Right forelimb (tissue), 1 donor: Measurements from ENCODE around the gene AGFG2.
"Not testable (repeated sequence)": the region's sequence is repeated elsewhere in the genome, so short reads cannot be mapped to it uniquely, and the experiment has no call there.

Experiments
- DNase-seq: peaks from one replicate; pipeline ENCODE4 v3.0.0-alpha.2; 2018

AGFG2 gene

DNA sequence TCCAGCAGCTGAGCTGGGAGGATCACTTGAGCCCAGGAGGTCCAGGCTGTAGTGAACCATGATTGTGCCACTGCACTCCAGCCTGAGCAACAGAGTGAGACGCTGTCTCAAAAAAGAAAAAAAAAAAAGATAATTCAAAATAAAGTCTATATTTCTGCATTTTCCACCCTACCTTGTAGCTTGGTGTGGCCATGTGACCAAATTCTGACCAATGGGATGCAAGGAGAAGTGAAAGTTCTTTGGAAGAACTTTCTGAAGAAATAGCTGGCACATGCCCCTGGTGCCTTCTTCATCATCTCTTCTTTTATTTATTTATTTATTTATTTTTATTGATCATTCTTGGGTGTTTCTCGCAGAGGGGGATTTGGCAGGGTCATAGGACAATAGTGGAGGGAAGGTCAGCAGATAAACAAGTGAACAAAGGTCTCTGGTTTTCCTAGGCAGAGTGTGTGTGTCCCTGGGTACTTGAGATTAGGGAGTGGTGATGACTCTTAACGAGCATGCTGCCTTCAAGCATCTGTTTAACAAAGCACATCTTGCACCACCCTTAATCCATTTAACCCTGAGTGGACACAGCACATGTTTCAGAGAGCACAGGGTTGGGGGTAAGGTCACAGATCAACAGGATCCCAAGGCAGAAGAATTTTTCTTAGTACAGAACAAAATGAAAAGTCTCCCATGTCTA lies 17.0 kb upstream of the AGFG2 start:
- DNase-seq = not testable (repeated sequence)

DNA sequence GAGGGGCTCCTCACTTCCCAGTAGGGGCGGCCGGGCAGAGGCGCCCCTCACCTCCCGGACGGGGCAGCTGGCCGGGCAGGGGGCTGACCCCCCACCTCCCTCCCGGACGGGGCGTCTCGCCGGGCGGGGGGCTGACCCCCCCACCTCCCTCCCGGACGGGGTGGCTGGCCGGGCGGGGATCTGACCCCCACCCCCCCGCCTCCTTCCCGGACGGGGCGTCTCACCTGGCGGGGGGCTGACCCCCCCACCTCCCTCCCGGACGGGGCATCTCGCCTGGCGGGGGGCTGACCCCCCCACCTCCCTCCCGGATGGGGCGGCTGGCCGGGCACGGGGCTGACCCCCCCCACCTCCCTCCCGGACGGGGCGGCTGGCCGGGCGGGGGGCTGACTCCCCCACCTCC lies 15.8 kb upstream of the AGFG2 start:
- DNase-seq = not testable (repeated sequence)

DNA sequence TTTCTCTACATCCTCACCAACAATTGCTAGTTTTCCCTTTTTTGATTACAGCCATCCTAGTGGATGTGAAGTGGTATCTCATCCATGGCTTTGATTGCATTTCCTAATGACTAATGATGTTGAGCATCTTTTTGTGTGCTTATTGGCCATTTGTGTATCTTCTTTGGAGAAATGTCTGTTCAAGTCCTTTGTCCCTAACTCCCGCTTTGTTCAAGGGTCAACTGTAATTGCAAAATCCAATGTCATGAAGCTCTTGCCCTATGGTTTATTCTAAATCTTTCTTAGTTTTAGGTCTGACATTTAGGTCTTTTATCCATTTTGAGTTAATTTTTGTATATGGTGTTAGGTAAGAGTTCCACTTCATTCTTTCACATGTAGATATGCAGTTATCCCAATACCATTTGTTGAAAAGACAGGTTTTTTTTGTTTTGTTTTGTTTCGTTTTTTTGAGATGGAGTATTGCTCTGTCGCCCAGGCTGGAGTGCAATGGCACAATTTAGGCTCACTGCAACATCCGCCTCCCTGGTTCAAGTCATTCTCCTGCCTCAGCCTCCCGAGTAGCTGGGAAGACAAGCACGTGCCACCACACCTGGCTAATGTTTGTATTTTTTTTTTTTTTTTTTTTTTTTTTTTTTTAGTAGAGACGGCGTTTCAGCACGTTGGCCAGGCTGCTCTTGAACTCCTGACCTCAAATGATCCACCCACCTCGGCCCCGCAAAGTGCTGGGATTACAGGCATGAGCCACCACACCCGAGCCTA lies 10.7 kb upstream of the AGFG2 start:
- DNase-seq = not testable (repeated sequence)

DNA sequence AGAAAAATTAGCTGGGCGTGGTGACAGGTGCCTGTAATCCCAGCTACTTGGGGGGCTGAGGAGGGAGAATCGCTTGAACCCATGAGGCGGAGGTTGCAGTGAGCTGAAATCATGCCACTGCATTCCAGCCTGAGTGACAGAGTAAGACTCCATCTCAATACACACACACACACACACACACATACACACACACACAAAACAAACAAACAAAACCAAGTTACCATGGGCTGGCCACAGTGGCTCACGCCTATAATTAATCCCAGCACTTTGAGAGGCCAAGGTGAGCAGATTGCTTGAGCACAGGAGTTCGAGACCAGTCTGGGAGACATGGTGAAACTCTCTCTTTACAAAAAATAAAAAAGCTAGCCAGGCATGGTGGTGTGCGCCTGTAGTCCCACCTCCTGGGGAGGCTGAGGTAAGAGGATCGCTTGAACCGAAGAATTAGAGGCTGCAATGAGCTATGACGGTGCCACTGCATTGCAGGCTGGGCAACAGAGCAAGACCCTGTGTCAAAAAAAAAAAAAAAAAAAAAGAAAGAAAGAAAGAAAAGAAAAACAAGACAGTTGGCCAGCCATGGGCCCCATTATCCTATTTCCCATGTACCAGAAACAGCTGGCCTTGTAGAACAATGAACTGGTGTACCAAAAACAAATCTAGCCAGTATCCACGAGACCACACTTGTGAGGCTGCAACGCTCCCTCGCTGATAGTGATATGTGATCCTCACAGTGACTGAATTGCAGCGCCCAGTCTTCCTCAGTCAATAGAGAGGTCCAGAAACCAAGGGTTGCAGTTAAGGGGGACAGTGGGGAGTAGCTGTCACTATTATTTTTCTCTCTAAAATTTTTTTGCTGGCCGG lies 6.6 kb upstream of the AGFG2 start:
- no peak for DNase-seq

DNA sequence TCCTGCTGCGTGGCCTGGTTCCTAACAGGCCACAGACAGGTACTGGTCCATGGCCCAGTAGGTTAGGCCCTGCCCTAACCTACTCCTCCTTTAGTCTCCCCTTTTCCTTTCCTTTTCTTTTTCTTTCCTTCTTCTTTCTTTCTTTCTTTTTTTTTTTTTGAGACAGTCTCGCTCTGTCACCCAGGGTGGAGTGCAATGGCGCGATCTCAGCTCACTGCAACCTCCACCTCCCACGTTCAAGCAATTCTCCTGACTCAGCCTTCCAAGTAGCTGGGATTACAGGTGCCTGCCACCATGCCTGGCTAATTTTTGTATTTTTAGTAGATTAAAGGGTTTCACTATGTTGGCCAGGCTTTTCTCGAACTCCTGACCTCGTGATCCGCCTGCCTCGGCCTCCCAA lies 3.0 kb upstream of the AGFG2 start:
- not testable (repeated sequence) for DNase-seq

DNA sequence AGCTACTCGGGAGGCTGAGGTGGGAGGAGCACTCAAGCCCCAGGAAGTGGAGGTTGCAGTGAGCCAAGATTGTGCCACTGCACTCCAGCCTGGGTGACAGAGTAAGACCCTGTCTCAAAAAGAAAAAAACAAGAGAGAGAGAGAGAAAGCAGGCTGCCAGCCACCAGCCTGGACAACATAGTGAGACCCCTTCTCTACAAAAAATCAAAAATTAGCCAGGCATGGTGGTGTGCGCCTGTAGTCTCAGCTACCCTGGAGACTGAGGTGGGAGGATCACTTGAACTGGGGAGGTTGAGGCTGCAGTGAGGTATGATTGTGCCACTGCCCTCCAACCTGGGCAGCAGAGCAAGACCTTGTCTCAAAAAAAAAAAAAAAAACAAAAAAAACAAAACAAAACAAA lies 2.3 kb upstream of the AGFG2 start:
- DNase-seq = not testable (repeated sequence)

DNA sequence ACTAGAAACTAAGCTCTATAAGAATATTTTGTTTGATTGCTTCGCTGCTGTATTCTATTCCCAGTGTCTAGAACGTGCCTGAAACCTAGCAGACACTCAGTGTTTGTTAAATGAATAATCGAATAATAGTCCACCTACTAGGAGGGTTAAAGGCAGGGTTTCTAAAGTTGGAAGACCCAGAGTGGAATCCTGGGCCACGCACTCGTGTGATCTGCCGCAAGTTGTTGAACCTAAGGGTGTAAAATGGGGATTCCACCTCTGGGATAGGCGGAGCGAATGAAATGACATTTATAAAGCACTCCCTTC lies 702 bp upstream of the AGFG2 start:
- DNase-seq = no peak

DNA sequence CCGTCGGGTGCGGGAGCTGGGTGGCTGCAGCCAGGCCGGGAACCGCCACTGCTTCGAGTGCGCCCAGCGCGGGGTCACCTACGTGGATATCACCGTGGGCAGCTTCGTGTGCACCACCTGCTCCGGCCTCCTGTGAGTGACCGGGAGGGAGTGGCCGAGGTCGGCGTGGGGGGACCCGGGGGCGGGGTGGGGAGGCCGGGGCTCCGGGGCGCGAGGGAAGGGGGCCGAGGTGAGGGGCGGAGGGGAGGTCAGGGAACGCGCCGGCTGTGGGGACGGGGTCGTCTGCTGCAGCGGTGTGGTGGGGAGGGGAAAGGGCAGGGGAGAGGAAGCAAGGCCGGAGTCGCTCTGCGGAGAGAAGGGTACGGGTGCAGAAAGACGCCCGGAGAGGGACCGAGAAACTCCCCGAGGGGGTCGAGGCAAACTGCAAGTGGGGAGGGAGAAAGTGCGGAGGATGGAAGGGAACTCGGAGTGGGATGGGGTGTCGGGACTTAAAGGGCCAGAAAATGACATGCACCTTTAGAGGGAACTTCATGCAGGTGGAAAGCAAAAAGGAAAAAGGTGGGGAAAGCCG lies 518 bp downstream of the AGFG2 start:
- no peak for DNase-seq

DNA sequence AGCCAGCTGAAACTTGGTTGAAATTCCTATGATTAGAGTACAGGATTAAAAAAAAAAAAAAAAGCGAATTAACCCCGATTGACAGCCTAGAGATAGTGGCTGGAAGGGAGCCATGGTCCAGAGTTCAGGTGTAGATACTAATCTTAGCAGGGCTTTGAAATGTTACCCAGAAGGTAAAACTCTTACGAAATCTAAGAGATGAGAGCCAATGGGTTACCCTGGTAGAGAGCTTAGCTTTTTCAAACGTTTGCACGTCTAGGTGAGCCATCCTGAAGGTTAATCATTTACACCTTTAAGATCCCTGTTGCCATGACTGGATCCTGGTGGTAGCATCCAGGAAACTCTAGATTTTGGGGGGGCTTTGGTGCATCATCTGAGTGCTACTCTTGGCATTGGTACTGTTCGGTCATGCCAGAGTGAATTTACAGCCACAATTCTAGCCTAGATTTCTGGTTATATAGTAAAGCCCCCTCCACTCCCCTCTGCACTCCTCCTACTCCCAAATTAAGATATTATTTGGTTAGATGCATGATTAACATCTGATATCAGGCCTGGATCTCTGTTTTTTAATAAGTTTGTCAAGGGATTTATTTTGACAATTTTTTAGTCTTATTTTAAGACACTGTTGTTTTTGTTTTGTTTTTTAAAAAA lies 1.2 kb downstream of the AGFG2 start:
- DNase-seq = no peak

DNA sequence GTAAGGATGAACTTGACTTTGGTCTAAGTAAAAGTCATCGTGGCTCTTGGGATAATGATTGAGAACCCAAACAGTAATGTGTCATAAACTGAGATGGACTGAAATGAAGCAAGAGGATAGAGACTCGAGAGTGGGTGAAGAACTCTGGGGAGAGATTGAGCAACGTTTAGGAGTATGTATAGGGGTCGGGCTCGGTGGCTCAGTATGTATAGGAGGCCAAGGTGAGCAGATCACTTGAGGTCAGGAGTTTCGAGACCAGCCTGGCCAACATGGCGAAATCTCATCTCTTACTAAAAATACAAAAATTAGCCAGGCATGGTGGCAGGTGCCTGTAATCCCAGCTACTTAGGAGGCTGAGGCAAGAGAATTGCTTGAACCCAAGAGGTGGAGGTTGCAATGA lies 2.3 kb downstream of the AGFG2 start:
- not testable (repeated sequence) for DNase-seq

DNA sequence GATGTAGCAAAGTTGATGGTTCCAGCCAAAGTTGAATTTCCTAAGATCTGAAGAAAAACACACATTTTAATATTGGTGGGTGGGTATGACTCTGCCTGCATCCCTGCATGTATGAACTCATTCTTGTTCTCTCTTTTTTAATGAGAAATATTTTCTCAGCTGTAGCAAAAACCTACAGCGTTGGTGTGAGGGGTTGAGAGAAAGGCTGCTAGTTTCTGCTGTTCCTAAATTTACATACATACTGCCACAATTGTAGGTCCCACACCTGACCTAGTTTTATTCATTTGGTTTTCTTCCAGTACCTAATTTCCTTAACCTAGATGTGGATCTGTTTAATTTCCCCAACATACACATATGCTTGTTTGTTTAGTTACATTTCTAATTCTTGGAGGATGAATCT lies 4.6 kb downstream of the AGFG2 start:
- no peak for DNase-seq

DNA sequence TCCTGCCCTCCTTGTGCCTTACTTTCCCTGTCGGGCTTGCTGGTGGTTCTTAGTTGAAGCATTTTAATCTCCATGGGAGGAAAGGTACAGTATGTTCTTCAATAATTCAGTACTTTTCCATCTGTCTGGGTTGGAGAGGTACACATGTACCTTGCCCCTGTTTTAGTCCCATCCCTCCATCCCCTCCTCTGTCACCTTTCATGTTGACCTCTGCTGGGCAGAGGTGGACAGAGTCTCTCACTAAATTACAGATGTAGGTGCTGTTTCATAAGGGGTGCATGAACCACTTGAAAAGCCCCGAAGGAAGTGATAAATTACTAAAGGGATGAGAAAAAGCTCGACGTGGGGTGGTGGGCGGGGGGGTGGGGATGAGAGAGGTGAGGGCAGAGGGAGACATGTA lies 5.4 kb downstream of the AGFG2 start:
- DNase-seq = no peak

DNA sequence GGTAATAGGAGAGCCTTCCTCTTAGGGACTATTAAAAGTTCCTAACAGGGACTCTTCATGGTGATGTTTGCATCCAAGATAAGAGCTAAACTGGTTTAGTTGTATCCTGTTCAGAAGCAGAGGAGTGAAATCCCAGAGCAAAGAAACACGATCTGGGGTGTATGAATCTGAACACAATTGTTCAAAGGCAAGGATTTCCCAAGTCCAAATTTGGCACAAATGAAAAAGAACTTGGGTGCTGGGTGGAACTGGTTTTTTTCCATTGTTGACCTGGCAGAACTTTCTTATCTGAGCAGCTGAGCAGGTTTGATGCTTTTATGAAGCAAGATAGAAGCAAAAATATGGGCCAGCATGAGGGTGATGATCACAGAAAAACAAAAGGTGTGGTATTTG lies 6.0 kb downstream of the AGFG2 start:
- DNase-seq = no peak

DNA sequence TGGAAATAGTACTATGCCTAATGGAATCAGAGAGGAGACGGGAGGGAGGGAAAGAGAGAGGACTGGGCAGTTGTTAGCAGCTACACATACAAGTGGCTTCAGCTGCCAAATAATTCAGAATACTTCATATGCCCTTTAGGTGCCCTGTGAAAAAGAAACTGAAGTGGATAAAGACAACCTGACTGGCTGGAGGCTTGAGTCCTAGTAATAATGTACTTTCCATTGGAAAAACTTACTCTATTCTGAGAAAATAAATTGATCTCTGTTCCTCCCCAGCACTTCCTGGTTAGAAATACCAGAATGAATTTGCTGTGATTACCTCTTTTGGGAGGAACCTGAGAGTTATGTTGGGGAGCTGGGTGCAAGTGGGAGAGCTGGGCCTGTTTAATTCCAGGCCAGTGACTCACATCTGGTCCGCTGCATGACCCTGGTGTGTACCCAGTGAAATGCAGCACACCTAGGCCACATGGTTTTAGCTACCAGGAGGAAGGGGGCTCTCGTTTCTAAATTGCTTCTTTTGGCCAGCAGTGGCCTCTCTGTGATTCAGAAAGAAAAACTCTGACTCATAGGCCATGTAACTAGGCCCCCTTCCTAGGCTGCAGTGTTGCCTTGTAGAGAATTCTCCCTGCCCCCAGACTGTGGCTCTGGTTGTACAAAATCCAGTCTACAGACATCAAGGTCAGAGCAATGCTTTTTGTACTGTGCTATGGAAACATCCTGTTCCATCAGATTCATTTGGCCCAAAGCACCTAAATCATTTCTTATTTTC lies 6.5 kb downstream of the AGFG2 start:
- no peak for DNase-seq

DNA sequence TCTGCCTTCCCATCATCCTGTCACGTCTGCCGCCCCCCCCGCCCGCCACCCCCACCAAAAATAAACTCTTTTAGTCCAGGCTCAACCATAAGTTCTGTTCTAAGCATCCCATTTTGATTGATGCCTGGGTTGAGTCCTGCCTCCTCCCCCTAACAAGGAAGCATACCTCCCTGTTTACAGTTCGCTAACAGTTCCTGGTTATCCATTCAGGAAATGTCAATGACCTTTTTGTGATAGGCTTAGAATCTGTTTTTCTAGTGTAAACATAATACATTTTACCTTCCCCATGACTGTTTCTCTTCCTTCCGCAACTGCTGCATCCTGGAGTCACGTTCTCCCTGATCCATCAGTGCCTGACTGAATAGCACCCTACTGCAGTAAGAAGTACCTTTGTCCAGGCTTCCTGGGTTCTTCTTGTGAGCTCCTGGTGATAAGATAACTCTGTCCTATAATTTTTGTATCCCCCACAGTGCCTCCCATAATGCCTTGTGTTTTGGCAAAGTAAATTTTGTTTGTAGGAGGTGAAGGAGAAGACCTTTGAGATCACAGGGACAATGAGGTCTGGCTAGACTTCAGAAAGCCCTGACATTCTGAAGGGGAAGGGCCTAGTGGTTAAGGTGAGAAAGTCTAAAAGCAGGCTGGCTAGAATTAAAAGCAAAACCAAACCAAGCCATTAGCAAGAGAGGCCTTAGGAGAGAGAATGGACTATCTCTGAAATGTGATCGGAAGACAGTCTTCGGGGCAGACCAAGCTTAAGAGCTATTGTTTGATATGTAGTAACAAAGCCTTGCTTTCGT lies 7.3 kb downstream of the AGFG2 start:
- no peak for DNase-seq

DNA sequence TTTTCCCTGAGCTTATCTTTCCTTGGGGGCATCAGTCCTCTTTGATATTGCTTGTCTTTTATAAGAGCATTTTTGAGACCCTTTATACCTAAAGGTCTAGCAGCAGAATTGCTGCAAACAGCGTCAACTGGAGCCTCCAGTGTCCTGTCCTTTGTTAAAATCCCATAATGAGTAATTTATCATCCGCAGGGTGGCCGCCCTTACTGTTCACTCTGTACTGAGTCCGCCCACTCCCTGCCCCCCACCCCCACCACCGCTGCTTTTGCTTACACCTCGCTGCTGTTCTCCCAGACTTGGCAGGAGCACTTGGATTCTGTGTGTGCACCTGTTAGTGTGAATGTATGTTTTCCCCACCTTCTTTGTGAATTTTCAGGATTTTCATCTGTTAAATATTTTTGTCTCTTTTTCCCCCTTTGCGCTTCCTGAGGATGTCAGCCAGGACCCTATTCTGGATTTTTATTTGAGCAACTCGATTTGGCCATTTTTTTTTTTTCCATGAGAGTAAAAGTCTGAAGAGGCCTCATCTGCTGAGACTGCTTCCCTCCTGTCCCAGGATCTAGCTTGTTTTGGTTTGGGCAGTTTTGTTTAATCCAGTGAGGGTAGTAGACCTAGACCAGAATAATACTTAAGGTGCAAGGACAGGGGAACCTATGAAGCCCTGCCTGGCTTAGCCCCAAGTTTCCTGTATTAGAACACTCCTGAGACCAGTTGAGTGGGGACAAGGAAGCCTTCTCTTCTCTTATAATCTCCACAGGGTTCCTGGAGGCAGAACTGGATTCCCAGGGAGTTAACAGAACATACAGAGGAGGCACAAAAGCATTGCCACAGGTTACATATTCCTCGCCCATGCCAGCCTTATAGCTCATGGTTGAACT lies 8.2 kb downstream of the AGFG2 start:
- DNase-seq = no peak

DNA sequence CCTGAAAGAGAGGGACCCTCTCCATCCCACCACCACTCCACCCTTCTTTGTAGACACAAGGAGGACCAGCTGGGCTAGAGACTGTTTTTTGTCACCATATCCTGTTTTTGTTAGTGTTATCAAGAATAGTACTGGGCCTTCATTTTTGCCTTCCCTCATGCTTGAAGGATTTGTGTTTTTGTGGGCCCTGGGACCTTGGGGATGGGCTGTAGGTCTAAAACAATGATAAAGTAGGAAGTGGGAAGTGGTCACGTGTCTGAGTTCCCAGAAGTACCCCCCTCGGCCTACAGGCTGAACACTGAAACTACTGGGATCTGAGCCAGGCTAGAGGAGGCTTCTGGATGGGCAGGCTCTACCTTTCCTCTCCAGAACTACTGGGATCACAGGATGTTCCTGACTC lies 8.9 kb downstream of the AGFG2 start:
- no peak for DNase-seq

DNA sequence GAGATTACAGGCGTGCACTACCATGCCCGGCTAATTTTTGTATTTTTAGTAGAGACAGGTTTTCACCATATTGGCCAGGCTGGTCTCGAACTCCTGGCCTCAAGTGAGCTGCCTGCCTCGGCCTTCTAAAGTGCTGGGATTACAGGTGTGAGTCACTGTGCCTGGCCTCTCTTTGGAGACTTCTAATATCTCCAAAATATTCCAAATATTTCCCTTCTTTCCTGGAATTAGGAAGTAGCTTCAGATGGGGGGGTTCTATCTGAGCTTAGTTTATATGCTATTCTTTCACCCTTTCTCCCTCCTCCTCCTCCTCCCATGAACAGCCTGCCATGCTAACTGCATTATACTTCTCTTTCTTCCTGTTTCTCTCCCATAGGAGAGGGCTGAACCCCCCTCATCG lies 9.4 kb downstream of the AGFG2 start:
- not testable (repeated sequence) for DNase-seq

DNA sequence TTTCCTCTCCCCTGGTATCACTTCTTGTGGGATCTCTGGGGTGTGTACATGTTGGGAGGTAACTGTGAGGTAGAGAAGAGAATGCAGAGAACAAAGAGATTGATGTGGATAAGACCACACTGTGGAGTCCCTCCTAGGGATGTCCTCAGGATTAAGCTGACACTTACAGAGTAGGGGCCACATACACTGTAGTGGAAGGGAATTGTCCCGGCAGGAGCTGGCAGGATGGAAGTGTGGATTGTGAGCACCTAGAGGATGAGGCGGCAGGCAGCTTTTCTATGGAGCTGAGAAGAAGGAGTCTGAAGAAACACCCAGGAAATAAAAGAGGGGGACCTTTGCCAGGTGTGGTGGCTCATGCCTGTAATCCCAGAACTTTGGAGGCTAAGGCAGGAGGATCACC lies 13.5 kb downstream of the AGFG2 start:
- no peak for DNase-seq

DNA sequence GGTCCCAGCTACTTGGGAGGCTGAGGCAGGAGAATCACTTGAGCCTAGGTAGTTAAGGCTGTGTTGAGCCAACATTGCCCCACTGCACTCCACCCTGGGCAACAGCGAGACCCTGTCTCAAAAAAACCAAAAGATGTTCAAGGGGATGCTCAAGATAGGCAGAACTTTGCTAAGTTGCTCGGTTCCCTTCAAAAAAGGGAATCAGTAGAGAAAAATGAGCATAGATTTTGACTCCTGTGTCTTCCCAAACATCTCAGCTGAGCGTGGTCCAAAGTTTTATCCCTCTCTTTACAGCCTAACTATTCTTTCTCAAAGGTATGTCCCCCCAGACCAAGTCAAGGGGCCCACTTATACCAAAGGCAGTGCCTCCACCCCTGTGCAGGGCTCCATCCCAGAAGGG lies 14.0 kb downstream of the AGFG2 start:
- DNase-seq = no peak
